HepG2 (cell line): ENCODE data around the gene BBS1. TPM values are rescaled to one million over a fixed set of nuclear protein-coding genes. Genes with fewer than 3 reads are reported as not detected.

Experiments used
- ATAC-seq: fragments of 200-7000 bp; cut with Tn5 transposase; 3 replicates; pipeline ENCODE4 v1.9.1; 2020; ENCODE audit warnings: mild to moderate bottlenecking, moderate library complexity
- BruUV-seq: library from RNA; stranded (reverse); fragments of 400-500 nt; replicated peaks from 2 replicates; lab custom pipeline; 2021; lab: Mats Ljungman, UMichigan
- CTCF ChIA-PET: fragments of 300-600 bp; formaldehyde crosslinking; extraction: SDS; loops from one replicate; lab custom pipeline; 2021; ENCODE audit warnings: low total read pairs, inconsistent platforms, low intra/inter-chr PET ratio; lab: Yijun Ruan, JAX
- POLR2A ChIA-PET: fragments of 350-600 bp; sonication (Branson Sonifier 250); formaldehyde crosslinking; loops from one replicate; lab custom pipeline; 2020; ENCODE audit warnings: antibody characterized with exemption, inconsistent platforms; lab: Yijun Ruan, JAX
- DNase-seq: peaks from one replicate; pipeline ENCODE4 v3.0.0-alpha.2; 2015; ENCODE audit warnings: low spot score
- FAIRE-seq: peaks from 3 replicates; lab custom pipeline; 2011; peaks lifted over from hg19 to GRCh38; lab: Jason Lieb, UNC
- H2AFZ ChIP-seq: one replicate; pipeline ENCODE4 v1.6.1; 2011; ENCODE audit warnings: low read length, inconsistent platforms
- H3K27ac ChIP-seq: fragments of 300-600 bp; 3 replicates; pipeline ENCODE4 v1.8.0; 2011; ENCODE audit warnings: mixed run types, mild to moderate bottlenecking, mixed read lengths, low read length, inconsistent platforms; ENCODE audit not compliant: insufficient read depth; ENCODE audit errors: extremely low read length
- H3K27me3 ChIP-seq, 2 experiments: fragments of 200-600 bp in 1 of 2; 2 replicates in 1 of 2; 3 replicates in 1 of 2; pipeline versions ENCODE4 v1.6.0 to v1.8.0; 2011; ENCODE audit warnings: low read length in 2 of 2, mild to moderate bottlenecking in 2 of 2, moderate library complexity in 2 of 2, inconsistent platforms in 1 of 2; ENCODE audit not compliant: insufficient read depth in 2 of 2, control insufficient read depth in 1 of 2
- H3K36me3 ChIP-seq, 2 experiments: fragments of 200-600 bp in 1 of 2; replicated peaks in 1 of 2; 2 replicates in 1 of 2; 3 replicates in 1 of 2; pipeline versions ENCODE4 v1.5.1 to v1.8.0; 2011; ENCODE audit warnings: low read length in 2 of 2, inconsistent platforms in 1 of 2; ENCODE audit not compliant: insufficient read depth in 2 of 2, control insufficient read depth in 1 of 2
- H3K4me1 ChIP-seq: 2 replicates; pipeline ENCODE4 v1.5.1; 2012; ENCODE audit warnings: low read length, inconsistent platforms; ENCODE audit not compliant: insufficient read depth
- H3K4me2 ChIP-seq: 2 replicates; pipeline ENCODE4 v1.6.0; 2011; ENCODE audit warnings: low read depth, low read length, inconsistent platforms
- H3K4me3 ChIP-seq, 3 experiments: fragments of 200-600 bp in 1 of 3; sonication (generic), shearing (Covaris generic) in 1 of 3; replicated peaks in 1 of 3; 2 replicates each; pipeline ENCODE4 v1.5.1; 2011 to 2016; ENCODE audit warnings: low read length in 3 of 3, inconsistent platforms in 2 of 3, low read depth in 2 of 3, mild to moderate bottlenecking in 2 of 3, control low read depth in 1 of 3, mixed read lengths in 1 of 3; ENCODE audit not compliant: insufficient read depth in 1 of 3
- H3K79me2 ChIP-seq: one replicate; pipeline ENCODE4 v1.6.1; 2011; ENCODE audit warnings: low read length, inconsistent platforms; ENCODE audit not compliant: insufficient read depth
- H3K9ac ChIP-seq: 2 replicates; pipeline ENCODE4 v1.6.0; 2011; ENCODE audit warnings: mild to moderate bottlenecking, low read depth, low read length, inconsistent platforms; ENCODE audit not compliant: insufficient read depth
- H3K9me3 ChIP-seq: 2 replicates; pipeline ENCODE4 v1.5.1; 2012; ENCODE audit warnings: mild to moderate bottlenecking, low read length
- H4K20me1 ChIP-seq: 2 replicates; pipeline ENCODE4 v1.6.0; 2011; ENCODE audit warnings: inconsistent platforms, mild to moderate bottlenecking, low read length, moderate library complexity; ENCODE audit not compliant: insufficient read depth
- ELF1 ChIP-seq: sonication (generic); formaldehyde crosslinking; IDR thresholded peaks from 2 replicates; pipeline ENCODE4 v1.4.0; 2020; ENCODE audit warnings: missing genetic modification reagents
- MTERF4 ChIP-seq: sonication (generic); formaldehyde crosslinking; IDR thresholded peaks from 2 replicates; pipeline ENCODE4 v1.8.0; 2023; ENCODE audit warnings: mild to moderate bottlenecking, missing genetic modification reagents
- PRDM15 ChIP-seq: sonication (generic); formaldehyde crosslinking; IDR thresholded peaks from 2 replicates; pipeline ENCODE4 v1.4.0; 2020; ENCODE audit warnings: missing genetic modification reagents
- ZBTB26 ChIP-seq: IDR thresholded peaks from 2 replicates; pipeline ENCODE4 v1.6.1; 2016; ENCODE audit warnings: missing compliant biosample characterization, missing genetic modification reagents, borderline replicate concordance
- ZBTB7A ChIP-seq: sonication (generic); formaldehyde crosslinking; IDR thresholded peaks from 2 replicates; pipeline ENCODE4 v1.8.0; 2022; ENCODE audit warnings: mild to moderate bottlenecking, missing genetic modification reagents
- ZNF17 ChIP-seq: sonication (generic); formaldehyde crosslinking; IDR thresholded peaks from 2 replicates; pipeline ENCODE4 v1.5.0; 2020; ENCODE audit warnings: mild to moderate bottlenecking, missing genetic modification reagents
- ZNF558 ChIP-seq: sonication (generic); formaldehyde crosslinking; IDR thresholded peaks from 2 replicates; pipeline ENCODE4 v1.9.0; 2022; ENCODE audit warnings: mild to moderate bottlenecking, missing genetic modification reagents, borderline replicate concordance
- ZNF569 ChIP-seq: sonication (generic); formaldehyde crosslinking; IDR thresholded peaks from 2 replicates; pipeline ENCODE4 v1.5.0; 2020; ENCODE audit warnings: mild to moderate bottlenecking, missing genetic modification reagents, moderate library complexity, borderline replicate concordance
- ZNF629 ChIP-seq: sonication (generic); formaldehyde crosslinking; conservative IDR thresholded peaks from 2 replicates; pipeline ENCODE4 v1.5.0; 2020; ENCODE audit warnings: missing genetic modification reagents
- ZNF720 ChIP-seq: sonication (generic); formaldehyde crosslinking; IDR thresholded peaks from 2 replicates; pipeline ENCODE4 v1.4.0; 2020; ENCODE audit warnings: missing genetic modification reagents
- WGBS: methylation state at CpG from one replicate; pipeline ENCODE4 v1.1.6; 2017; ENCODE audit warnings: low lambda C conversion rate; 5-methylcytosine and 5-hydroxymethylcytosine counted together
- in situ Hi-C: cut with HindIII; loops from 2 replicates; pipeline ENCODE4 v1.10.0; 2017; ENCODE audit warnings: low pct_unique_long_range_greater_than_20kb; ENCODE audit not compliant: extremely low pct_ligation_motif_present
- intact Hi-C: fragments of 100-400 bp; cut with micrococcal nuclease; formaldehyde crosslinking; loops from one replicate; pipeline ENCODE4 v1.10.0; 2022; ENCODE audit not compliant: unreplicated experiment
- polyA plus RNA-seq, 8 experiments: library from polyadenylated mRNA; depleted of rRNA in 3 of 8; stranded (reverse) in 7 of 8; unstranded in 1 of 8; fragments of >200 nt; fragmentation: Illumina TruSeq in 4 of 8; extraction: Trizol in 4 of 8; gene quantifications; 2 replicates each; pipeline versions ENCODE4 v1.2.1 to v1.2.3, GENCODE V29; 2011 to 2016; ENCODE audit warnings: low read depth in 4 of 8, missing spikeins in 1 of 8, mixed read lengths in 1 of 8; ENCODE audit not compliant: insufficient read depth in 1 of 8
- total RNA-seq, 5 experiments: library from RNA; depleted of rRNA; stranded (reverse); fragments of >200 nt; fragmentation: Illumina TruSeq; extraction: Trizol; gene quantifications; 2 replicates each; pipeline ENCODE4 v1.2.3, GENCODE V29; 2016; ENCODE audit warnings: low read depth in 1 of 5
- TF ChIP-seq, protein P1 (sequence below): sonication (generic); formaldehyde crosslinking; IDR thresholded peaks from 2 replicates; pipeline ENCODE4 v1.8.0; 2022; ENCODE audit warnings: low read depth, missing genetic modification reagents
- TF ChIP-seq, protein P2 (sequence below): sonication (generic); formaldehyde crosslinking; IDR thresholded peaks from 2 replicates; pipeline ENCODE4 v1.4.0; 2020; ENCODE audit warnings: mild to moderate bottlenecking, missing genetic modification reagents

BBS1 gene
- total and polyA plus RNA-seq, 2 of the 13 experiments (the other 11 are each of a cell fraction or from before 2014, with no cell fraction given) = 11.7 to 14.1 TPM

- TF ChIP-seq, protein P1, sequence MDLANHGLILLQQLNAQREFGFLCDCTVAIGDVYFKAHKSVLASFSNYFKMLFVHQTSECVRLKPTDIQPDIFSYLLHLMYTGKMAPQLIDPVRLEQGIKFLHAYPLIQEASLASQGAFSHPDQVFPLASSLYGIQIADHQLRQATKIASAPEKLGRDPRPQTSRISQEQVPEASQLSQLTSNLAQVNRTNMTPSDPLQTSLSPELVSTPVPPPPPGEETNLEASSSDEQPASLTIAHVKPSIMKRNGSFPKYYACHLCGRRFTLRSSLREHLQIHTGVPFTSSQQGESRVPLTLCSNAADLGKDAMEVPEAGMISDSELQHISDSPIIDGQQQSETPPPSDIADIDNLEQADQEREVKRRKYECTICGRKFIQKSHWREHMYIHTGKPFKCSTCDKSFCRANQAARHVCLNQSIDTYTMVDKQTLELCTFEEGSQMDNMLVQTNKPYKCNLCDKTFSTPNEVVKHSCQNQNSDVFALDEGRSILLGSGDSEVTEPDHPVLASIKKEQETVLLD (CRISPR knock-in tag) = no peak
Observed at GRCh38 chr11:66523611-66524010, 13.2 kb downstream of the BBS1 start (continued).

- Histone ChIP-seq H3K4me3 (no peak overlapping the region), H3K9me3 (no peaks in the 10 kb centered on the region), H3K9ac (no peak overlapping the region), H2AFZ (no peak overlapping the region), H4K20me1 (no peaks in the 10 kb centered on the region), H3K4me1 (no peaks in the 10 kb centered on the region), H3K79me2 (no peaks in the 10 kb centered on the region), H3K4me2 (no peak overlapping the region), H3K27me3 (no peaks in the 10 kb centered on the region), H3K27ac (no peak overlapping the region), H3K36me3 (peaks cover 0 to 3% of the 10 kb centered on the region in 2 experiments; a peak in 3 of 5 replicates)
- WGBS = 95% methylated on average over 10 of the region's 10 CpGs
- BruUV-seq = no TSS peak
- ATAC-seq (no peak), DNase-seq (no peak), FAIRE-seq (no peak)
- in situ Hi-C loops = no loop called here
- intact Hi-C loops = no loop called here
- ChIA-PET POLR2A (no interaction called here), CTCF (no interaction called here)
- TF ChIP-seq ZNF17 (CRISPR knock-in tag) = no peak
- TF ChIP-seq ZNF558 (CRISPR knock-in tag) = no peak
- TF ChIP-seq ELF1 (CRISPR knock-in tag) = no peak
- no peak for TF ChIP-seq ZNF720
- TF ChIP-seq ZNF629 (CRISPR knock-in tag) = no peak
- TF ChIP-seq, protein P2, sequence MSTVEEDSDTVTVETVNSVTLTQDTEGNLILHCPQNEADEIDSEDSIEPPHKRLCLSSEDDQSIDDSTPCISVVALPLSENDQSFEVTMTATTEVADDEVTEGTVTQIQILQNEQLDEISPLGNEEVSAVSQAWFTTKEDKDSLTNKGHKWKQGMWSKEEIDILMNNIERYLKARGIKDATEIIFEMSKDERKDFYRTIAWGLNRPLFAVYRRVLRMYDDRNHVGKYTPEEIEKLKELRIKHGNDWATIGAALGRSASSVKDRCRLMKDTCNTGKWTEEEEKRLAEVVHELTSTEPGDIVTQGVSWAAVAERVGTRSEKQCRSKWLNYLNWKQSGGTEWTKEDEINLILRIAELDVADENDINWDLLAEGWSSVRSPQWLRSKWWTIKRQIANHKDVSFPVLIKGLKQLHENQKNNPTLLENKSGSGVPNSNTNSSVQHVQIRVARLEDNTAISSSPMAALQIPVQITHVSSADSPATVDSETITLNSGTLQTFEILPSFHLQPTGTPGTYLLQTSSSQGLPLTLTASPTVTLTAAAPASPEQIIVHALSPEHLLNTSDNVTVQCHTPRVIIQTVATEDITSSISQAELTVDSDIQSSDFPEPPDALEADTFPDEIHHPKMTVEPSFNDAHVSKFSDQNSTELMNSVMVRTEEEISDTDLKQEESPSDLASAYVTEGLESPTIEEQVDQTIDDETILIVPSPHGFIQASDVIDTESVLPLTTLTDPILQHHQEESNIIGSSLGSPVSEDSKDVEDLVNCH = no peak
- TF ChIP-seq ZBTB7A (CRISPR knock-in tag) = no peak
- TF ChIP-seq ZNF569 (CRISPR knock-in tag) = no peak
- no peak for TF ChIP-seq PRDM15 (CRISPR knock-in tag)
- no peak for TF ChIP-seq ZBTB26
- no peak for TF ChIP-seq MTERF4
Observed at GRCh38 chr11:66524304-66525040, 14.0 kb downstream of the BBS1 start.
